WI38 (cell line): ENCODE data around the gene CCR2.

Source experiments
- H3K4me3 ChIP-seq: 2 replicates; pipeline ENCODE4 v1.5.1; 2011; ENCODE audit warnings: low read depth, mild to moderate bottlenecking, control low read depth, low read length
- CTCF ChIP-seq: IDR thresholded peaks from 2 replicates; pipeline ENCODE4 v1.5.1; 2012; ENCODE audit warnings: low read depth, mild to moderate bottlenecking, control low read depth, low read length

CCR2 gene

GRCh38 chr3:46353647-46354410, at the start of gene CCR2:
Gene CCR2, plus strand, starts transcription at chr3:46354111. Its CDS starts 3,417 bp downstream, at chr3:46357528.
- no peak within 1 kb of the TSS for H3K4me3 ChIP-seq
- TF ChIP-seq CTCF = no peak

GRCh38 chr3:46304739-46305138, 49.2 kb upstream of the CCR2 start:
- H3K4me3 ChIP-seq = no peak overlapping the region
- no peak for TF ChIP-seq CTCF

- no peak overlapping the region for H3K4me3 ChIP-seq
- no peak for TF ChIP-seq CTCF
Measured at GRCh38 chr3:46312991-46313390, 40.9 kb upstream of the CCR2 start.

GRCh38 chr3:46314517-46314916, 39.4 kb upstream of the CCR2 start:
- no peak for TF ChIP-seq CTCF

GRCh38 chr3:46316206-46316605, 37.7 kb upstream of the CCR2 start:
- no peak for TF ChIP-seq CTCF
- no peak overlapping the region for H3K4me3 ChIP-seq

More at GRCh38 chr3:46314517-46314916, 39.4 kb upstream of the CCR2 start:
- no peak overlapping the region for H3K4me3 ChIP-seq

- no peak for TF ChIP-seq CTCF
- H3K4me3 ChIP-seq = no peak overlapping the region
Measured at GRCh38 chr3:46318207-46318927, 35.5 kb upstream of the CCR2 start.

GRCh38 chr3:46321461-46322104, 32.3 kb upstream of the CCR2 start:
- no peak for TF ChIP-seq CTCF
- H3K4me3 ChIP-seq = no peak overlapping the region
